GM13976 (cell line): ENCODE measurements around the gene ESD.

Experiments used
- DNase-seq: peaks from one replicate; pipeline ENCODE4 v3.0.0; 2012; ENCODE audit warnings: low spot score
- CTCF ChIP-seq: IDR thresholded peaks from 2 replicates; pipeline ENCODE4 v1.5.1; 2012; ENCODE audit warnings: borderline replicate concordance, mild to moderate bottlenecking; ENCODE audit not compliant: insufficient read depth; ENCODE audit errors: extremely low read depth, missing control alignments, control extremely low read depth
- in situ Hi-C: fragments of 300-500 bp; cut with MboI; formaldehyde crosslinking; loops from one replicate; pipeline ENCODE4 v1.12.0; 2022; ENCODE audit warnings: low sequenced_read_pairs, mixed read lengths, inconsistent platforms; ENCODE audit not compliant: unreplicated experiment

The ESD gene

GRCh38 chr13:46745062-46745461, 51.9 kb downstream of the ESD start:
- in situ Hi-C loops: no loop called here
- no peak for TF ChIP-seq CTCF

GRCh38 chr13:46743191-46743590, 53.8 kb downstream of the ESD start:
- no peak for DNase-seq
- in situ Hi-C loops: no loop called here
- no peak for TF ChIP-seq CTCF

More at GRCh38 chr13:46745062-46745461, 51.9 kb downstream of the ESD start:
- DNase-seq: no peak

GRCh38 chr13:46739447-46740098, 57.4 kb downstream of the ESD start:
- DNase-seq: no peak
- in situ Hi-C loops: no loop called here

GRCh38 chr13:46738766-46739165, 58.2 kb downstream of the ESD start:
- TF ChIP-seq CTCF: no peak
- no peak for DNase-seq
- in situ Hi-C loops: no loop called here

More at GRCh38 chr13:46739447-46740098, 57.4 kb downstream of the ESD start:
- no peak for TF ChIP-seq CTCF

GRCh38 chr13:46738055-46738454, 58.9 kb downstream of the ESD start:
- in situ Hi-C loops: no loop called here
- no peak for DNase-seq
- no peak for TF ChIP-seq CTCF

GRCh38 chr13:46736541-46737310, 60.2 kb downstream of the ESD start:
- DNase-seq: no peak
- TF ChIP-seq CTCF: no peak
- in situ Hi-C loops: no loop called here
